ENCODE measurements around the gene BCL6.

DNA sequence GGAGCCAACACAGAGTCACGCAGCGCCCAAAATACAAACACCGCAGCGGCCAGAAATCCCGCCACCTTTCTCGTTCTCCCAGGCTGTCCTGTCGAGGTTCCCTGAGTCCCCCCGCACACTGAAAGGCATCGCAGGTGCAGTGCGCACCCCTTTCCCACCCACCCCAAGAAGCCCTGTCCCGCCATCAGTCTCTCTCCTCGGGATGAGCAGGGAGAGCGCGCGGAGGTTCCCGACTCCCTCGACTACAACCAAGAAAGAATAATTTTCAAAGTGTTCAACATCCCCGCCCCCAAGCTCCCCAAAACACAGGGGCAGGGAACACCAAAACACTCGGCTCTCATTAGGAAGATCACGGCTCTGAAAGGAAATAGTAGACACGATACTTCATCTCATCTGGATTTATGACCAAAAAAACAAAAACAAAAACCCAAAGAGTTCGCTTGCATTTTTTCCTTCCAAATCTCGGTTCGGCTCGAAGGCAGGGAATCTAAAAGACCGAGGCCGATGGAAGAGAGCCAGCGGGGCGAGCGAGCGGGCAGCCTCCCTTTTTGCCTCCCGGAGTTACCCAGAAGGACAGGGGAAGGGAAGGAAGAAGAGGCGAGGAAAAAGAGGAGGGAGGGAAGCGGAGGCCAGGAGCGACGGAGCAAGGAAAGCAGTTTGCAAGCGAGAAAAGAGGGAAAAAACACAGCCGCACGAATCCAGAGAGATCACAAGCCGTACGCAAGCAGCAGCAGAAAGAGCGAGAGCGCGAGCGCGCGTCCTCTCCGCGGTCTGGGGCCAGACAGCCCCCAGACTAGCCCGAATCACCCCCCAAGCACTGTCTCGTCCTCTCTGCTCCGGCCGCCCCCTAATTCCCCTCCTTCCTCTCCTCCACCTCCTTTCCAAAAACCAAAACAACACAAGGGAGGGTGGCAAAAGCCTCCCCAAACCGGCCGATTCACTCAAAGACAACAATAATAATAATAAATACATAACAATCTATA is 808 bp downstream of the BCL6 start:
- peak in 1 of 3 donors; percentile 35 for TF ChIP-seq POLR2AphosphoS5 (IDR thresholded peaks at IDR 0.05)
- TF ChIP-seq CTCF (IDR thresholded peaks at IDR 0.05) = no peak
- no peak for TF ChIP-seq EP300 (IDR thresholded peaks at IDR 0.05)
- TF ChIP-seq POLR2A (IDR thresholded peaks at IDR 0.05) = peak in 1 of 2 donors; percentile 26
